Body of pancreas (tissue), 4 donors: Measurements from ENCODE around the gene LAD1. TPM values are rescaled to one million over a fixed set of nuclear protein-coding genes. Genes with fewer than 3 reads are reported as not detected.

ENCODE experiments used
- ATAC-seq: fragments of 150-250 bp; one replicate; pipeline ENCODE4 v1.9.1; 2016
- DNase-seq, 4 donors: peaks; one replicate each; pipeline ENCODE4 v3.0.0-alpha.2; 2019
- H3K27ac ChIP-seq, 4 donors: fragments of 200-600 bp; sonication (generic); 1 replicate in 3 of 4; 2 replicates in 1 of 4; pipeline versions ENCODE4 v1.5.1 to v1.6.1; 2016 to 2019; ENCODE audit warnings: mild to moderate bottlenecking in 1 of 4, mixed read lengths in 1 of 4, moderate library complexity in 1 of 4
- H3K27me3 ChIP-seq, 2 donors: fragments of 200-600 bp; sonication (generic); one replicate each; pipeline ENCODE4 v1.6.0; 2016; ENCODE audit warnings: mild to moderate bottlenecking in 1 of 2
- H3K36me3 ChIP-seq, 2 donors: fragments of 200-600 bp; sonication (generic); replicated peaks in 1 of 2; 2 replicates each; pipeline ENCODE4 v1.5.1; 2016; ENCODE audit warnings: low read depth in 2 of 2; ENCODE audit not compliant: insufficient read depth in 1 of 2
- H3K4me1 ChIP-seq: fragments of 200-600 bp; sonication (generic); one replicate; pipeline ENCODE4 v1.6.0; 2016
- H3K4me3 ChIP-seq, 2 donors: fragments of 200-600 bp; sonication (generic); 1 replicate in 1 of 2; 2 replicates in 1 of 2; pipeline ENCODE4 v1.5.1; 2016 to 2019
- H3K9me3 ChIP-seq, 3 donors: fragments of 200-600 bp; sonication (generic); 1 replicate in 2 of 3; 2 replicates in 1 of 3; pipeline ENCODE4 v1.5.1; 2016
- CTCF ChIP-seq, 7 experiments: fragments of 450-650 bp in 4 of 7; fragments of 200-600 bp in 3 of 7; sonication (generic) in 3 of 7; IDR thresholded peaks; one replicate each; pipeline ENCODE4 v1.5.1; 2016 to 2019; ENCODE audit warnings: antibody characterized with exemption in 7 of 7
- POLR2A ChIP-seq, 3 donors: fragments of 450-650 bp; IDR thresholded peaks; one replicate each; pipeline ENCODE4 v1.6.1; 2016; ENCODE audit warnings: antibody characterized with exemption in 3 of 3, mild to moderate bottlenecking in 2 of 3
- WGBS, 2 donors: methylation state at CpG; one replicate each; pipeline ENCODE4 v1.1.5; 2017; 5-methylcytosine and 5-hydroxymethylcytosine counted together
- intact Hi-C: fragments of 100-400 bp; cut with DNase I; formaldehyde crosslinking; loops from one replicate; pipeline ENCODE4 v1.15.1; 2023
- total RNA-seq, 2 donors: library from RNA; depleted of rRNA; stranded (reverse); fragments of >200 nt; gene quantifications; one replicate each; pipeline ENCODE4 v1.1.0, GENCODE V29; 2016

LAD1 gene
- total RNA-seq, 2 donors from 2014 or later: 46.1 to 54.7 TPM

GRCh38 chr1:201341377-201341776, 57.7 kb downstream of the LAD1 start:
- intact Hi-C loops: no loop called here
- Histone ChIP-seq H3K36me3 (no peaks in the 10 kb centered on the region), H3K9me3 (no peaks in the 10 kb centered on the region), H3K27me3 (no peaks in the 10 kb centered on the region), H3K4me1 (no peaks in the 10 kb centered on the region), H3K4me3 (no peak overlapping the region), H3K27ac (no peak overlapping the region)
- DNase-seq (no peak), ATAC-seq (no peak)
- no peak for TF ChIP-seq CTCF (IDR thresholded peaks at IDR 0.05)
- no peak for TF ChIP-seq POLR2A (IDR thresholded peaks at IDR 0.05)
- 63 to 71% methylated on average over 1 of the region's 1 CpG for WGBS, 2 donors

GRCh38 chr1:201336711-201337450, 62.2 kb downstream of the LAD1 start:
- H3K27me3 ChIP-seq: no peaks in the 10 kb centered on the region
- H3K4me1 ChIP-seq: no peaks in the 10 kb centered on the region
- H3K27ac ChIP-seq: no peak overlapping the region
- no peak overlapping the region for H3K4me3 ChIP-seq
- intact Hi-C loops: no loop called here
- H3K36me3 ChIP-seq: no peaks in the 10 kb centered on the region
- DNase-seq (no peak), ATAC-seq (no peak)
- WGBS, 2 donors: 89 to 90% methylated on average over 9 of the region's 9 CpGs
- TF ChIP-seq CTCF (IDR thresholded peaks at IDR 0.05) (no peak), POLR2A (IDR thresholded peaks at IDR 0.05) (no peak)
- no peaks in the 10 kb centered on the region for H3K9me3 ChIP-seq

GRCh38 chr1:201335901-201336300, 63.2 kb downstream of the LAD1 start:
- Histone ChIP-seq H3K27ac (no peak overlapping the region), H3K27me3 (no peaks in the 10 kb centered on the region), H3K9me3 (no peaks in the 10 kb centered on the region), H3K4me1 (no peaks in the 10 kb centered on the region), H3K4me3 (no peak overlapping the region), H3K36me3 (no peaks in the 10 kb centered on the region)
- 48 to 60% methylated on average over 1 to 3 of the region's 3 CpGs for WGBS, 2 donors
- DNase-seq (no peak), ATAC-seq (no peak)
- intact Hi-C loops: no loop called here
- TF ChIP-seq POLR2A (IDR thresholded peaks at IDR 0.05) (no peak), CTCF (IDR thresholded peaks at IDR 0.05) (no peak)

GRCh38 chr1:201335174-201335870, 63.8 kb downstream of the LAD1 start:
- ATAC-seq: no peak
- Histone ChIP-seq H3K27ac (no peak overlapping the region), H3K4me3 (no peak overlapping the region), H3K4me1 (no peaks in the 10 kb centered on the region), H3K36me3 (no peaks in the 10 kb centered on the region), H3K27me3 (no peaks in the 10 kb centered on the region), H3K9me3 (no peaks in the 10 kb centered on the region)
- intact Hi-C loops: no loop called here
- no peak for DNase-seq
- 76 to 77% methylated on average over 10 of the region's 10 CpGs for WGBS, 2 donors
- no peak for TF ChIP-seq POLR2A (IDR thresholded peaks at IDR 0.05)
- TF ChIP-seq CTCF (IDR thresholded peaks at IDR 0.05): no peak
